ENCODE measurements around the gene DNAJC28. TPM values are rescaled to one million over a fixed set of nuclear protein-coding genes. Genes with fewer than 3 reads are reported as not detected.

Gene DNAJC28
- total and polyA plus RNA-seq, 9 of the 15 experiments (the other 6 are each of a cell fraction or from before 2014, with no cell fraction given): 0.68 to 2.5 (median 1.1) TPM

GRCh38 chr21:33478935-33479678, 12.4 kb downstream of the DNAJC28 start (continued):
- TF ChIP-seq ZFP91 (CRISPR knock-in tag; IDR thresholded peaks at IDR 0.05): no peak
- 0 out of 4 replicates have a peak, but pooled peaks of 1 of the 2 experiments have one; percentile 9 for TF ChIP-seq MLLT1 (IDR thresholded peaks at IDR 0.05)
- no peak for TF ChIP-seq ZNF75A (CRISPR knock-in tag; IDR thresholded peaks at IDR 0.05)
- no peak for TF ChIP-seq XRCC4 (IDR thresholded peaks at IDR 0.05; ENCODE audit: extremely low read depth, insufficient read depth, insufficient read length)
- no peak for TF ChIP-seq SAFB (IDR thresholded peaks at IDR 0.05; ENCODE audit: borderline replicate concordance, low read depth, low read length)
- no peak for TF ChIP-seq PHB2 (IDR thresholded peaks at IDR 0.05; ENCODE audit: low read depth)
- TF ChIP-seq ZNF696 (CRISPR knock-in tag; conservative IDR thresholded peaks at IDR 0.05): no peak
- TF ChIP-seq KLF1 (tag; IDR thresholded peaks at IDR 0.05): peak; percentile 48; the same call in 1 of the 2 replicates
- no peak for TF ChIP-seq HMG20A (CRISPR knock-in tag; conservative IDR thresholded peaks at IDR 0.05)
- TF ChIP-seq ETV5 (CRISPR knock-in tag; IDR thresholded peaks at IDR 0.05; ENCODE audit: low read depth): peak; percentile 44; the same call in 1 of the 2 replicates
- 0 out of 4 replicates have a peak, but pooled peaks of 1 of the 2 experiments have one; percentile 35 for TF ChIP-seq KDM4B (IDR thresholded peaks at IDR 0.05; ENCODE audit: borderline replicate concordance in 2 of 2, low read depth in 1 of 2)
- no peak for TF ChIP-seq TSC22D4 (tag; IDR thresholded peaks at IDR 0.05)
- TF ChIP-seq ZNF785 (CRISPR knock-in tag; IDR thresholded peaks at IDR 0.05): no peak
- TF ChIP-seq ELF2 (CRISPR knock-in tag; IDR thresholded peaks at IDR 0.05): 0 out of 2 replicates have a peak, but pooled peaks have one; percentile 48
- TF ChIP-seq ZBTB7A (IDR thresholded peaks at IDR 0.05; ENCODE audit: borderline replicate concordance, control insufficient read depth, low read depth, low read length): peak; percentile 77
- no peak for TF ChIP-seq EGR1 (conservative IDR thresholded peaks at IDR 0.05)
- TF ChIP-seq FOXA1 (IDR thresholded peaks at IDR 0.05; ENCODE audit: borderline replicate concordance): no peak
- TF ChIP-seq TRIM24 (IDR thresholded peaks at IDR 0.05): no peak
- TF ChIP-seq MAFF (IDR thresholded peaks at IDR 0.05; ENCODE audit: low read length): no peak
- no peak for TF ChIP-seq NUFIP1 (IDR thresholded peaks at IDR 0.05; ENCODE audit: partially characterized antibody)
- no peak for TF ChIP-seq CREM (IDR thresholded peaks at IDR 0.05; ENCODE audit: low read depth)
- no peak for TF ChIP-seq POLR2G (IDR thresholded peaks at IDR 0.05; ENCODE audit: low read depth, low read length)
- no peak for TF ChIP-seq PRPF4 (IDR thresholded peaks at IDR 0.05; ENCODE audit: insufficient read depth, low read depth, low read length, poor library complexity, severe bottlenecking)
- TF ChIP-seq, protein P1, sequence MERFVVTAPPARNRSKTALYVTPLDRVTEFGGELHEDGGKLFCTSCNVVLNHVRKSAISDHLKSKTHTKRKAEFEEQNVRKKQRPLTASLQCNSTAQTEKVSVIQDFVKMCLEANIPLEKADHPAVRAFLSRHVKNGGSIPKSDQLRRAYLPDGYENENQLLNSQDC (CRISPR knock-in tag; IDR thresholded peaks at IDR 0.05): no peak
- no peak for TF ChIP-seq GTF2E2 (tag; IDR thresholded peaks at IDR 0.05)
- TF ChIP-seq GTF2F1 (IDR thresholded peaks at IDR 0.05; ENCODE audit: low read depth, low read length): no peak
- TF ChIP-seq NCOR1 (IDR thresholded peaks at IDR 0.05): no peak

Measured in K562 (cell line).